CD4-positive, alpha-beta T cell treated with Interleukin-17A for 4 hours (primary cell): ENCODE measurements around the gene KRTAP25-1.

Experiments used
- DNase-seq: peaks from one replicate; pipeline ENCODE4 v3.0.0-alpha.2; 2020; ENCODE audit warnings: mixed read lengths

Gene KRTAP25-1

DNA sequence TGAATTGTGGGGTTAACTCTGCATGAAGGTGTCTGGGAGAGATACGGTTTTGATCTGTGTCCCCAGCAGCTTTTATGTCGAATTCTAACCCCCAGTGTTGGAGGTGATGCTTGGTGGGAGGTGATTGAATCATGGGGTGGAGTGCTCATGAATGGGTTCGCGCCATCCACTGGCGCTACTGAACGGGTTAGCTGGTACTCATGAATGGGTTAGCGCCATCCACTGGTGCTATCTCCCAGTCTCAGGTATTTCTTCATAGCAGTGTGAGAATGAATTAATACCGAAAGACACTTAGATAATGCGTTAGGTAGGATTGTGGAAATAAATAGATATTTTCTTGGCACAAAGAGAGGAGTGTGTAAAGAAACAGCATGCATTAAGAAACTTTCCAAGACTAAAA is 40.5 kb downstream of the KRTAP25-1 start:
- DNase-seq, result no peak

DNA sequence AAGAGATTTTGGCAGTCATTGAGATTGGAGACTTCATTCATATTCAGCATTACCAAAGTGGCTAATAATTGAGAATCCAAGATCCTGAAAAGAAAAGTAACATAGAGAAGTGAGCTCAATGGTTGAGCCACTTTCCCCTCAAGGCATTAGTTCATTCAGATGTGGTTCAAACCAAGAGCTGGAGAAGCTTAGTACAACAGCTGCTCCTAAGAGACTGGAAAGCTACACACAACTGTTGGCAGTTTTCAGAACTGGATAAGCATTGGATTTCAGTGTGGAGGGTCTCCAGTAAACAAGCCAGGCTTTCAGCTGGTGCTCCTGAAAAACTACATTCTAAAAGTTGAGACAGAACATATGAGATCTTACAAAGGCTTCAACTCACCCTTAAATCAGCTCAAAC is 44.3 kb downstream of the KRTAP25-1 start:
- no peak for DNase-seq

DNA sequence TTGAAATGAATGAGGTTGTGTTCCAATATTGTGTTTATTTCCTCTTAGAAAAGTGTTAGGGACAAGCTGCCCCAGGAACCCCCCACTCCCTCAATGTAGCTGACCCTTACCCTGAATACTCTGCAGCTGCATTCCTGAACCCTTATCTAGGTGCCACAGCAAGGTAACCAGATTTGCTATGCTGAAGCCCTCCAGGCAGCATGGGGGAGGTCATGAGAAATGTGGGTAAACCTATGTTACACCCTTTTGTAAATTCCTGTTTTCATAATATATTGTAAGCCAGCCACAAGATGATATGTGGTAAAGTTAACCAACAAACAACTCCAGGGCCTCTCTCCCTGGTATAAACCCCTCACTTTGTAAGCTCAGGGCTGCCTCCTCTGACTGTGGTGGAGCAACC is 45.6 kb downstream of the KRTAP25-1 start:
- DNase-seq, result no peak

DNA sequence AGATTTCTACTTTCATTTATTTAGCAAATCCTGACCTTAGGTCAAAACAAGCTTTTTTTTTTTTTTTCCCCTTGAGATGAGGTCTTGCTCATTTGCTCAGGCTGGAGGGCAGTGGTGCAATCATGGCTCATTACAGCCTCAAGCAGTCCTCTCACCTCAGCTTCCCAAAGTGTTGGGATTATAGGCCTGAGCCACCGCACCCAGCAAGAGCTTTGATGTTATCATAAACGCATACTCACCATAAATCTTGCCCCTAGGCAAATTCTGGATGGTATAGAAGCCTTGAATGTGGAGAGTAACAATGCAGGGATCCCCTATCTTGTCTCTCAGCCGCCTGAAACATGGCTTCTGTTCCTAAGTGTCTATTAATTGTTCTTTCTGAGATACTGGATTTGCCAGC is 48.7 kb downstream of the KRTAP25-1 start:
- no peak for DNase-seq
